Astrocyte of the hippocampus (primary cell): ENCODE data around the gene PDGFRA.
"Not testable (repeated sequence)": the region's sequence is repeated elsewhere in the genome, so short reads cannot be mapped to it uniquely, and the experiment has no call there.

Experiments
- DNase-seq: peaks from one replicate; pipeline ENCODE4 v3.0.0; 2011; ENCODE audit warnings: low read depth, low spot score

Gene PDGFRA

GRCh38 chr4:54227256-54228055 is 1.6 kb upstream of the PDGFRA start:
- peak; percentile 83 for DNase-seq

DNA sequence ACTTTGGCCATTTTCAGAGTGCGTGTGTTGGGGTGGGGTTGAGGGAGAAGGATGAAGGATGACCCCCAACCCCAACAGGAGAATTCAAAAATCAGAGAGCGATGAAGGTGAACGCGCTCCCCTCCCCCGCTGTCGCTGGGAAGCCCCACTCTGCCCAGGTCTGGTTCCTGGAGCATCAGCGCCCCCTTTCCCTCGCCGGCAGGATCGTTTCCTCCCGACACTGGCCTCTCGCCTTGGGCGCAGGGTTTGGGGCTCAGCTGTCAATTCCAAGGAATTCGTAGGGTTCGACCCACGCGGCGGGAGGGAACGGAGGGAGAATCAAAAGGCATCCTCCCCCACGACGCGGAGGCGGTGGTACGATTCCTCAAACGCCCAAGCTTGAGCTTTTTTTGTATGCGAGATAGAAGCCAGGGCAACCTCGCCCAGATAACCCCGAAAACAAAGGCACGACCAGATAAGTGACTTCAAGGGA is 1.0 kb upstream of the PDGFRA start:
- peak; percentile 93 for DNase-seq

- DNase-seq: no peak
Observed at GRCh38 chr4:54228546-54228945, 547 bp upstream of the PDGFRA start.

DNA sequence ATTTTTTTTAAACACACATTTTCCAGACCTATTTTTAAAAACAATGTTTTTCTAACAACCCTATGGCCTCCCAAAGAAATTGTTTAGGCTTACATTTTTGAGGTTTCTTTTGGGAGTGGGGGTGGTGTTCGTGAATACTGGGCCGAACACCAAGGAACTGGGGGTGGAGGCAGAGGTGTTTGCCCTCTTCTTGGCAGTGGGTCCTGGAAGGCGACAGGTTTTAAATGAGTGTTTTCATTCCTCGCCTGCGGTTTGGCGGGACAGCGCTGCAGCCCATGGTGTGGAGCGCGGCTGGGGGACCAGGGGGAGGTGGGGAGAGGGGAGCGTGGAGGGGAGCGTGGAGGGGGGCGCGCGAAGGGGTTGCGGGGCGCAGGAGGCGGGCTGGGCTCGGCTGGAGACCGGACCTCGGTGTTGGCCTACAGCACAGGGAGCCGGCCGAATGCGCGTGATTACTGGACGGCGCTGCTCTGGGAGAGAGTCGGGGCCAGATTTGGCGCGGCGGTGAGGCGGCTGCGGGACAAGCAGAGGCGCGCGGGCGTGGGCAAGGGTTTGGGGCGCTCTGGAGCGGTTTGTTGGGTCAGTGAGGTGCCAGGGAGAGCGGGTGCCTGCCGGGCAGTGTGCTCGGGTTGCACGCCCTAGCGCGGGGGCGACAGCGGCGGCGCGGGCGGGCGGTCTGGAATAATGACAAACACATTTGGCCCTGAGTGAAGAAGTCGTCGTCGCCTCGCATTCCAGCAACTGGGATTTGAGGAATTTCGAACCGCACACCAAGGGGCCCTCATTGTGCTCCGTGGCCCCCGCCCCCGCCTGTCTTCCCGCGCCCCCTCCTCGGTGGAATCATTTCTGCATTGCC is 764 bp downstream of the PDGFRA start:
- DNase-seq: peak; percentile 86

DNA sequence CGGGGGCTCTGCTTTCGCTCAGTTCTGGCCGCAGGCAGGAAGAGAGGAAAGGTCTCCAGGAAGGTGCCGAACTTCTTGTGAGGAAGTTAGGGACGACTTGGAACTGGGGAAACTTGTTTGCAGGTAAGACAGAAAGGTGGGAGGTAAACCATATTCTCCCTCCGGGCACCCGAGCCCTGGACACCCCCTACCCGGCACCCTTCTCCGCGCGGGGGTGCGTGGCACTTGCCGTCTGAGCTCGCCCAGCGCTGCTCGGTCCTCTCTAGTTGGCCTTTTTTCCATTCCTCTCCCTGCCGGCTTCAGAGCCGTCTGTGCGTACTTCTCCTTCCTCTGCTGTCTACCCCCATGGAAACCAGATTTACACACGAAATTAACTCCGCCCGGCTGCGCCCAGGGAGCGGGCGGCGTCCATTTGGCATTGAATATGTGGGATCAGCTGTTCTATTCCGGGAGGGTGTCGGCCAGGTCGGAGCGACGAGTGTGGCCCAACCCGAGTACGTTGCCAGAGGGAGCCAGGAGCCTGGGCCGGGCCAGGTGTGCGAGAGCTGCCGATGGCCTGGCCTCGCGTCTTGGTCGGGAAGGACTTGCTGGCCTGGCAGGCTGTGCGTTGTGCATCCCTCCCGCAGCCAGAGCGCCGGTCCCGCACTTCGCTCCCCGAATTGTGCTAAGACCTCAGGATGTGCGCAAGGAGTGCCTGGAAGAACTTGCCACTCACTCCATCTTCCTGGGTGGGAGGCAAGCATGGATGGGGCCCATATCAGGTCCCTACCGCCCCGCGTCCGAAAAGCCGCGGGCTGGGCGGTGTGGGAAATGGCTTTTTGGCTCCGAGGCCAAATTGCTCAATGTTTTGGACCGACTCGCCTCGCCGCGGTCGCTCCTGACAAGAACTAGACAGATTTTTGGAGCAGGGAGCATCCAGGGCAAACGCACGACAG is 1.7 kb downstream of the PDGFRA start:
- DNase-seq: peak; percentile 75

DNA sequence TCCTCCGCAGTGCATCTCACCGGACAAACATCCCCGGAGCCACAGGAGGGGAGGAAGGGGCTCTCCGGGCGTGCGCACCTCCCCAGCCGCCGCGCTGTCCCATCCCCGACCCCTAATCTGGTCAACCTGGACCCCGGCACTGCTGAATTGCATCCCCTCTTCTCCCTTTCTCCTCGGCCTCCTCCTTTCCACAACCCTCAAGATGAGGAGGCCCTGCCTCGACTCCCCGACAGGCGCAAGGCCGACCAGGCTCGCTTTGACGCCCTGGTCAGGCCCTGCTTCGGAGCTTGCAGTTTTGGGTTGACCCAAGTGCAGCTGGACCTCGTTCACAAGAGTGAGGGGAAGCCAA is 2.3 kb downstream of the PDGFRA start:
- DNase-seq: no peak

GRCh38 chr4:54231768-54232688 is 2.9 kb downstream of the PDGFRA start:
- DNase-seq: peak; percentile 67

- peak; percentile 97 for DNase-seq
Observed at GRCh38 chr4:54233277-54233696, 4.2 kb downstream of the PDGFRA start.

- peak; percentile 92 for DNase-seq
Observed at GRCh38 chr4:54233697-54234496, 4.8 kb downstream of the PDGFRA start.

DNA sequence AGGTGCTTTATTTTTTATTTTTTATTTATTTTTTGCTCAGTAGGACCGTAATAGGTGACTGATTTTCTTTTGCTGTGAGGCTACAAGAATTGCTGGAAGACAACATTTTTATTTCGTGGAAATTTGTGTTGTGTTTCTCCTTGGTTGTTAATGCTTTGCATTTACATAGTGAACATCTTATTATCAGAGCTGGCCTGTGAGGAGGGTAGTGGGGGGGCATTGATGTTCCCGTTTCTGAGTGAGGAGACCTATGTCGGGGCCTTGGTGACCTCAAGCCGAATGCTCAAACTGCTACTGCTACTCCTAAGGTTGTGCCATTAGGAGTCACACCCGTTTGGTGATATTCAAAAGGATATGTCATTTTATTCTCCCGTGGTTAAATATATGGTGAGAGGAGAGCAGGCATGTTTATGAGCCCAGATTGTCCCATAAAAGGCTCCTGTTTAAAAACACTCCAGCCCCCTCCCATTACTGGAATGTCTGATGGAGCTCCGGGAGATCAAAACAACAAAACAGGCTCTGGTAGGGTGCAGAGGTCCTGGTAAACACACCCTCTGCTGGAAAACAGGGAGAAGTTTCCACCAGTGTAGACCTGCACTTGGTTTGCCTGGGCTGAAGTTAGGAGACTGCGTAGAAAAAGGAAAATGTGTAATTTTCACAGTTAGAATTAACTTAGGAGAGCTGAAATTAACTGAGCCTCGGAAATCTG is 5.6 kb downstream of the PDGFRA start:
- peak; percentile 42 for DNase-seq

DNA sequence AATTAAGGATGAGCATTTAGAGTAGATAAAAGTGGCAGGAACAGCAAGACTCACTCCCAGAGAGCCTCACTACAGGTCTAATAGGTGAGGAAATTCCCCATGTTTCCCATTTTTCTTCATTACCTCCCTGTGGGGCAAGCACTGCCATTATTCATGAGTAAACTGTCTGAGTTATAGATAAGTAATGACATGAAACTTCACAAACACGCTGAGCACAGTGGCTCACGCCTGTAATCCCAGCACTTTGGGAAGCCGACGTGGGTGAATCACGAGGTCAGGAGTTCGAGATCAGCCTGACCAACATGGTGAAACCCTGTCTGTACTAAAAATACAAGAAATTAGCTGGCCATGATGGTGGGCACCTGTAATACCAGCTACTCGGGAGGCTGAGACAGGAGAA is 7.2 kb downstream of the PDGFRA start:
- DNase-seq: not testable (repeated sequence)

- no peak for DNase-seq
Observed at GRCh38 chr4:54237770-54238169, 8.7 kb downstream of the PDGFRA start.

GRCh38 chr4:54238389-54238788 is 9.3 kb downstream of the PDGFRA start:
- DNase-seq: no peak

DNA sequence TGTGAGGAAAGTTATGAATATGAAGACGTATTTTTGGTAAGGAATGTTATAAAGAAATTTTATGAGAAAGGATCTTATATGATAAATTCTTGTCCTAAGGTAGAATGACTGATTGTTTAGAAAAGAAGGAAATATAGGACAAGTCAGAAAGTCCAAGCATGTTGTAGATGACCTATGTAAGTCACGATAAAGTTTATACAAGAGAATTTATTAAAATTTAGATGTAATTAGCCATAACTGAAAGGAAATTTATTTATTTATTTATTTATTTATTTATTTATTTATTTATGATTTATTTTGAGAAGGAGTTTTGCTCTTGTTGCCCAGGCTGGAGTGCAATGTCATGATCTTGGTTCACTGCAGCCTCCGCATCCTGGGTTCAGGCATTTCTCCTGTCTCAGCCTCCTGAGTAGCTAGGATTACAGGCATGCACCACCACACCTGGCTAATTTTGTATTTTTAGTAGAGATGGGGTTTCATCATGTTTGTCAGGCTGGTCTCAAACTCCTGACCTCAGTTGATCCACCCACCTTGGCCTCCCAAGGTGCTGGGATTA is 12.3 kb downstream of the PDGFRA start:
- DNase-seq: not testable (repeated sequence)

DNA sequence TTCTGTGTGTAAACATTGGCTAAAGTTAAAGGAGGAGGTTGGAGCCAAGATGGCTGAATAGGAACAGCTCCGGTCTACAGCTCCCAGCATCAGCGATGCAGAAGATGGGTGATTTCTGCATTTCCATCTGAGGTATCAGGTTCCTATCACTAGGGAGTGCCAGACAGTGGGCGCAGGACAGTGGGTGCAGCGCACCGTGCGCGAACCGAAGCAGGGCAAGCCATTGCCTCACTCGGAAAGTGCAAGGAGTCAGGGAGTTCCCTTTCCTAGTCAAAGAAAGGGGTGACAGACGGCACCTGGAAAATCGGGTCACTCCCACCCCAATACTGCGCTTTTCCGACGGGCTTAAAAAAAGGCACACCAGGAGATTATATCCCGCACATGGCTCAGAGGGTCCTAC is 14.4 kb downstream of the PDGFRA start:
- DNase-seq: not testable (repeated sequence)

DNA sequence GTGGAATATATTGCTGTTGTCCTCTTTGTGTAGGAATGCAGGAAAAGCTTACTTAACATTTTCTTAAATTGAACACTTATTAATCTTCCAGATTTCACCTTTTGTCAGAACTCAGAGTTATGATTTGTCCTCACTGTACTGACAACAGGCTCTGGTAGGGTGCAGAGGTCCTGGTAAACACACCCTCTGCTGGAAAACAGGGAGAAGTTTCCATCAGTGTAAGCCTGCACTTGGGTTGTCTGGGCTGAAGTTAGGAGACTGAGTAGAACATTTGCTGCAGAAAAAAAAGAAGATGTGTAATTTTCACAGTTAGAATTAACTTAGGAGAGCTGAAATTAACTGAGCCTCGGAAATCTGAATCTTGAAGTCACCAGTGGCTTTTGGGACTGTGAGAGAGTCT is 23.2 kb downstream of the PDGFRA start:
- DNase-seq: not testable (repeated sequence)

DNA sequence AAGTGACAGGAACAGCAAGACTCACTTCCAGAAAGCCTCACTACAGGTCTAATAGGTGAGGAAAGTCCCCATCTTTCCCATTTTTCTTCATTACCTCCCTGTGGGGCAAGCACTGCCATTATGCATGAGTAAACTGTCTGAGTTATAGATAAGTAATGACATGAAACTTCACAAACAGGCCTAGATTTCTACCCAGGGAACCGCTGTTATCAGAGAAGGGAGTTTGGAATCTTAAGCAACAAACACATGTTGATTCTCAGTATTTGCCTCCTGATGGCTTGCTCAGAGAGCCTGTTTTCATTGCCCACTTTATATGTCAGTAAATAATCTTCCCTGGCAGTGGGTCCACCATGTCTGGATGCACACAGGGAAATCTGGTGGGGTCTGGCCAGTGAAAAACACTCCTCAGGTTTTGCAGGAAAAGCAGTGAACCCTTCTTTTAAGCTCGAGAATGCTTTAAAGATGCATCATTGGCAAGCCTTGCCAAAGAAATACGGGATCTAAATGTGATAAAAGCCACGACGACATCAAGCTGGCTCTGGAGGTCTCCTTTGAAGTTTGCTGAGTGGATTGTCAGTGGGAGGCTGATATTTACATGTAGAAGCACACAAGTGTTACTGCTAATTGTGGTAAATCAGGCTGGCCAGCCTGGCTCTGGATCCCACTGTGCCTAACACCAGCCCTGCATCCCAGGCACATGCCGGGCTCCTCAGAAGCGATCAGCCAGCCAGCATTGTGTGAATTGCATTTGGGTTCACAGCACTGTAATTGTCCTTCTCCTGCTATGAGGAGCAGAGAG is 25.2 kb downstream of the PDGFRA start:
- peak; percentile 40 for DNase-seq

- DNase-seq: no peak
Observed at GRCh38 chr4:54254915-54255246, 25.8 kb downstream of the PDGFRA start.
